Fibroblast of mammary gland (primary cell): ENCODE measurements around the gene DEFB127.

Source experiments
- DNase-seq: peaks from one replicate; pipeline ENCODE4 v3.0.0-alpha.2; 2010; ENCODE audit warnings: low read depth
- H3K4me3 ChIP-seq: 2 replicates; pipeline ENCODE4 v1.5.1; 2011; ENCODE audit warnings: low read depth, mild to moderate bottlenecking, low read length, moderate library complexity; ENCODE audit not compliant: control insufficient read depth
- CTCF ChIP-seq: conservative IDR thresholded peaks from 2 replicates; pipeline ENCODE4 v1.5.1; 2011; ENCODE audit warnings: low read depth, low read length, inconsistent platforms; ENCODE audit not compliant: control insufficient read depth, insufficient read depth

DEFB127 gene

GRCh38 chr20:152131-152530 lies 5.1 kb upstream of the DEFB127 start:
- no peak for TF ChIP-seq CTCF
- no peak for DNase-seq
- H3K4me3 ChIP-seq = no peak overlapping the region

GRCh38 chr20:164618-165017 lies 7.4 kb downstream of the DEFB127 start:
- H3K4me3 ChIP-seq = no peak overlapping the region
- no peak for TF ChIP-seq CTCF
- DNase-seq = no peak

- H3K4me3 ChIP-seq = no peak overlapping the region
- DNase-seq = no peak
These were observed 11.6 kb downstream of the DEFB127 start for GRCh38 chr20:168876-169275.

GRCh38 chr20:184288-184687 lies 27.0 kb downstream of the DEFB127 start:
- TF ChIP-seq CTCF = no peak
- no peak for DNase-seq
- H3K4me3 ChIP-seq = no peak overlapping the region

More at GRCh38 chr20:168876-169275, 11.6 kb downstream of the DEFB127 start:
- TF ChIP-seq CTCF = no peak

GRCh38 chr20:187733-188132 lies 30.5 kb downstream of the DEFB127 start:
- H3K4me3 ChIP-seq = no peak overlapping the region
- no peak for TF ChIP-seq CTCF
- DNase-seq = no peak

- TF ChIP-seq CTCF = no peak
- H3K4me3 ChIP-seq = no peak within 1 kb of the TSS
- DNase-seq = no peak
These were observed 32.4 kb downstream of the DEFB127 start, which contains the start of gene DEFB128 for GRCh38 chr20:189611-190010. DEFB128 (minus strand) TSS chr20:189711; CDS start chr20:189623, 88 bp downstream.

- no peak overlapping the region for H3K4me3 ChIP-seq
These were observed 41.0 kb downstream of the DEFB127 start for GRCh38 chr20:198225-198624.

More at GRCh38 chr20:198225-198624, 41.0 kb downstream of the DEFB127 start:
- no peak for DNase-seq
- no peak for TF ChIP-seq CTCF
